K562 (cell line): ENCODE results near the gene SVEP1. TPM values are rescaled to one million over a fixed set of nuclear protein-coding genes. Genes with fewer than 3 reads are reported as not detected.

Experiments used
- ATAC-seq: fragments of 200-7000 bp; cut with Tn5 transposase; 3 replicates; pipeline ENCODE4 v1.9.1; 2020; ENCODE audit warnings: moderate library complexity
- BruUV-seq: library from RNA; stranded (reverse); fragments of 400-500 nt; replicated peaks from 2 replicates; lab custom pipeline; 2021; lab: Mats Ljungman, UMichigan
- CTCF ChIA-PET: fragments of 300-600 bp; formaldehyde crosslinking; extraction: SDS; loops from one replicate; lab custom pipeline; 2021; ENCODE audit warnings: low intra/inter-chr PET ratio; lab: Yijun Ruan, JAX
- POLR2A ChIA-PET: fragments of 300-600, 350-650 bp; sonication (Branson Sonifier 250); formaldehyde crosslinking; extraction: SDS; loops from one replicate; lab custom pipeline; 2021; ENCODE audit warnings: antibody characterized with exemption, inconsistent platforms; lab: Yijun Ruan, JAX
- DNase-seq, 4 experiments: peaks; one replicate each; pipeline versions ENCODE4 v3.0.0 to v3.0.0-alpha.2; 2011 to 2018; ENCODE audit warnings: low spot score in 3 of 4, mixed read lengths in 3 of 4; ENCODE audit errors: extremely low read depth in 1 of 4
- FAIRE-seq: peaks from 2 replicates; lab custom pipeline; 2011; peaks lifted over from hg19 to GRCh38; lab: Jason Lieb, UNC
- H2AFZ ChIP-seq: 2 replicates; pipeline ENCODE4 v1.6.0; 2011; ENCODE audit warnings: low read depth, low read length, control low read depth, inconsistent platforms
- H3K27ac ChIP-seq: fragments of 200-600 bp; 3 replicates; pipeline ENCODE4 v1.8.0; 2011; ENCODE audit warnings: low read depth, mild to moderate bottlenecking, control low read depth, inconsistent platforms, low read length, moderate library complexity, mixed read lengths; ENCODE audit errors: extremely low read depth
- H3K27me3 ChIP-seq, 2 experiments: fragments of 300-600 bp in 1 of 2; 2 replicates in 1 of 2; 3 replicates in 1 of 2; pipeline versions ENCODE4 v1.6.0 to v1.8.0; 2011; ENCODE audit warnings: inconsistent platforms in 2 of 2, low read length in 2 of 2, mild to moderate bottlenecking in 1 of 2, mixed read lengths in 1 of 2, moderate library complexity in 1 of 2; ENCODE audit not compliant: control insufficient read depth in 2 of 2, insufficient read depth in 2 of 2
- H3K36me3 ChIP-seq: fragments of 300-600 bp; 3 replicates; pipeline ENCODE4 v1.8.0; 2011; ENCODE audit warnings: mild to moderate bottlenecking, low read length, inconsistent platforms; ENCODE audit not compliant: control insufficient read depth, insufficient read depth
- H3K4me1 ChIP-seq, 2 experiments: fragments of 200-600 bp in 1 of 2; replicated peaks in 1 of 2; 2 replicates in 1 of 2; 3 replicates in 1 of 2; pipeline versions ENCODE4 v1.5.1 to v1.8.0; 2011; ENCODE audit warnings: inconsistent platforms in 2 of 2, low read length in 2 of 2, mild to moderate bottlenecking in 1 of 2, mixed read lengths in 1 of 2, moderate library complexity in 1 of 2; ENCODE audit not compliant: control insufficient read depth in 2 of 2, insufficient read depth in 2 of 2
- H3K4me2 ChIP-seq: 2 replicates; pipeline ENCODE4 v1.6.1; 2011; ENCODE audit warnings: low read length, control low read depth, inconsistent platforms, mixed read lengths; ENCODE audit not compliant: insufficient read depth
- H3K4me3 ChIP-seq: fragments of 200-600 bp; sonication (generic), shearing (Covaris generic); 2 replicates; pipeline ENCODE4 v1.5.1; 2016; ENCODE audit warnings: control low read depth, inconsistent platforms
- H3K79me2 ChIP-seq: fragments of 200-600 bp; 3 replicates; pipeline ENCODE4 v1.8.0; 2011; ENCODE audit warnings: low read length, inconsistent platforms; ENCODE audit not compliant: control insufficient read depth, insufficient read depth
- H3K9ac ChIP-seq, 2 experiments: 2 replicates each; pipeline versions ENCODE4 v1.6.0 to v1.6.1; 2011; ENCODE audit warnings: low read depth in 2 of 2, low read length in 2 of 2, control low read depth in 1 of 2, inconsistent platforms in 1 of 2, mild to moderate bottlenecking in 1 of 2, mixed read lengths in 1 of 2; ENCODE audit not compliant: insufficient read depth in 1 of 2
- H3K9me1 ChIP-seq: one replicate; pipeline ENCODE4 v1.6.0; 2011; ENCODE audit warnings: inconsistent platforms, mild to moderate bottlenecking, low read length, moderate library complexity; ENCODE audit not compliant: control insufficient read depth, insufficient read depth
- H3K9me3 ChIP-seq: replicated peaks from 2 replicates; pipeline ENCODE4 v1.5.1; 2011; ENCODE audit warnings: low read depth, low read length, inconsistent platforms; ENCODE audit not compliant: control insufficient read depth, insufficient read depth
- H4K20me1 ChIP-seq: replicated peaks from 2 replicates; pipeline ENCODE4 v1.6.1; 2011; ENCODE audit warnings: low read length, inconsistent platforms, mixed read lengths; ENCODE audit not compliant: control insufficient read depth, insufficient read depth
- E4F1 ChIP-seq: fragments of 250-450 bp; sonication (Bioruptor Pico); IDR thresholded peaks from 2 replicates; pipeline ENCODE4 v1.5.0; 2021; ENCODE audit warnings: mild to moderate bottlenecking, borderline replicate concordance
- HDAC1 ChIP-seq, 2 experiments: fragments of 450-650 bp; IDR thresholded peaks; 2 replicates each; pipeline ENCODE4 v1.6.1; 2016 to 2017; ENCODE audit warnings: inconsistent platforms in 1 of 2, mild to moderate bottlenecking in 1 of 2, moderate library complexity in 1 of 2
- MAZ ChIP-seq, 2 experiments: fragments of 450-650 bp in 1 of 2; sonication (generic) in 1 of 2; formaldehyde crosslinking; IDR thresholded peaks in 1 of 2; conservative IDR thresholded peaks in 1 of 2; 2 replicates each; pipeline versions ENCODE4 v1.4.0 to v1.5.0; 2020; ENCODE audit warnings: mild to moderate bottlenecking in 1 of 2, missing genetic modification reagents in 1 of 2
- MCM7 ChIP-seq, 2 experiments: fragments of 450-650 bp; IDR thresholded peaks; 2 replicates each; pipeline ENCODE4 v1.6.1; 2016 to 2018
- NCOA6 ChIP-seq: fragments of 450-650 bp; IDR thresholded peaks from 2 replicates; pipeline ENCODE4 v1.6.1; 2017; ENCODE audit warnings: mild to moderate bottlenecking
- POU5F1 ChIP-seq: fragments of 150-350 bp; IDR thresholded peaks from 2 replicates; pipeline ENCODE4 v1.6.1; 2014; ENCODE audit warnings: borderline replicate concordance, low read length, low read depth, mild to moderate bottlenecking; ENCODE audit not compliant: partially characterized antibody
- SRSF9 ChIP-seq: fragments of 200-400 bp; formaldehyde crosslinking; IDR thresholded peaks from 2 replicates; pipeline ENCODE4 v1.6.1; 2017; ENCODE audit warnings: low read depth, low read length, borderline replicate concordance
- STAT5A ChIP-seq: IDR thresholded peaks from 2 replicates; pipeline ENCODE4 v1.6.1; 2012; ENCODE audit warnings: low read length, inconsistent platforms, borderline replicate concordance
- TRIM28 ChIP-seq: fragments of 450-650 bp; IDR thresholded peaks from 2 replicates; pipeline ENCODE4 v1.6.1; 2017
- ZEB2 ChIP-seq: fragments of 450-650 bp; IDR thresholded peaks from 2 replicates; pipeline ENCODE4 v1.6.1; 2016
- ZKSCAN1 ChIP-seq: fragments of 150-350 bp; IDR thresholded peaks from 2 replicates; pipeline ENCODE4 v1.6.1; 2016; ENCODE audit warnings: low read depth, low read length
- ZNF551 ChIP-seq: fragments of 250-450 bp; sonication (Bioruptor Pico); IDR thresholded peaks from 2 replicates; pipeline ENCODE4 v1.5.0; 2021; ENCODE audit warnings: mild to moderate bottlenecking, moderate library complexity
- ZNF699 ChIP-seq: fragments of 250-450 bp; sonication (Bioruptor Pico); IDR thresholded peaks from 2 replicates; pipeline ENCODE4 v1.8.0; 2021; ENCODE audit warnings: mild to moderate bottlenecking, moderate library complexity; ENCODE audit not compliant: insufficient replicate concordance
- ZNF717 ChIP-seq: fragments of 250-450 bp; sonication (Bioruptor Pico); IDR thresholded peaks from 2 replicates; pipeline ENCODE4 v1.5.0; 2021
- in situ Hi-C: fragments of 300-500 bp; cut with MboI; formaldehyde crosslinking; loops from 4 replicates; pipeline ENCODE4 v1.15.0; 2018; ENCODE audit warnings: inconsistent platforms, mixed read lengths
- intact Hi-C: fragments of 100-400 bp; cut with micrococcal nuclease; formaldehyde crosslinking; loops from 2 replicates; pipeline ENCODE4 v1.14.2; 2022
- polyA plus RNA-seq, 8 experiments: library from polyadenylated mRNA; depleted of rRNA in 4 of 8; stranded (reverse) in 5 of 8; unstranded in 3 of 8; fragments of >200 nt; fragmentation: Nextera tagmentation in 2 of 8; fragmentation: Illumina TruSeq in 1 of 8; extraction: Ambion mirVana in 2 of 8; extraction: Trizol in 1 of 8; gene quantifications; 2 replicates each; pipeline versions ENCODE4 v1.2.1 to v1.2.3, GENCODE V29; 2011 to 2014; ENCODE audit warnings: inconsistent platforms in 1 of 8, missing spikeins in 1 of 8
- total RNA-seq, 7 experiments: library from RNA; depleted of rRNA in 6 of 7; stranded (reverse); fragments of >200 nt in 6 of 7; fragmentation: Illumina TruSeq in 2 of 7; extraction: Trizol in 2 of 7; gene quantifications; 2 replicates each; pipeline versions ENCODE4 v1.2.1 to v1.2.3, GENCODE V29; 2011 to 2021; ENCODE audit warnings: low replicate concordance in 1 of 7

The SVEP1 gene
- total and polyA plus RNA-seq, 9 of the 15 experiments (the other 6 are each of a cell fraction or from before 2014, with no cell fraction given): 0.20 to 0.84 (median 0.43) TPM

GRCh38 chr9:110443866-110444220 is 135.7 kb downstream of the SVEP1 start:
- Histone ChIP-seq H3K79me2 (no peaks in the 10 kb centered on the region), H3K9me1 (no peaks in the 10 kb centered on the region), H3K27me3 (peaks cover 2 to 4% of the 10 kb centered on the region in 2 experiments; a peak in 2 of 5 replicates), H4K20me1 (no peaks in the 10 kb centered on the region), H3K9ac (no peak overlapping the region), H3K27ac (no peak overlapping the region), H3K9me3 (no peaks in the 10 kb centered on the region), H3K4me2 (no peak overlapping the region), H3K4me1 (no peaks in the 10 kb centered on the region; a peak in 1 of 5 replicates), H2AFZ (no peak overlapping the region), H3K4me3 (no peak overlapping the region)
- FAIRE-seq (no peak), ATAC-seq (no peak), DNase-seq (no peak)
- in situ Hi-C loops (no loop called here), intact Hi-C loops (no loop called here)
- BruUV-seq: no TSS peak
- POLR2A ChIA-PET: no interaction called here
- TF ChIP-seq POU5F1 (no peak), ZNF717 (no peak), NCOA6 (no peak), ZNF551 (CRISPR knock-in tag) (no peak), ZEB2 (no peak), ZNF699 (CRISPR knock-in tag) (no peak), SRSF9 (no peak), TRIM28 (no peak), ZKSCAN1 (no peak), E4F1 (CRISPR knock-in tag) (no peak), STAT5A (no peak), MAZ (CRISPR knock-in tag; conservative IDR thresholded peaks at IDR 0.05 in 1 of 2, IDR thresholded peaks at IDR 0.05 in 1 of 2) (no peak), MCM7 (IDR thresholded peaks at IDR 0.05) (no peak), HDAC1 (IDR thresholded peaks at IDR 0.05) (no peak)
- TF ChIP-seq, all 486 proteins: peak for 0
- no peaks in the 10 kb centered on the region for H3K36me3 ChIP-seq
- CTCF ChIA-PET: no interaction called here
